Adrenal gland (tissue), 12 donors: Measurements from ENCODE around the gene GSK3B. TPM values are rescaled to one million over a fixed set of nuclear protein-coding genes. Genes with fewer than 3 reads are reported as not detected.

Source experiments
- DNase-seq, 7 donors: peaks; one replicate each; pipeline ENCODE4 v3.0.0-alpha.2; 2019 to 2020
- H3K27ac ChIP-seq, 5 donors: fragments of 200-600 bp; sonication (generic) in 4 of 5; 1 replicate in 3 of 5; 2 replicates in 2 of 5; pipeline versions ENCODE4 v1.5.1 to v1.8.0; 2016 to 2020; ENCODE audit warnings: mild to moderate bottlenecking in 1 of 5
- H3K27me3 ChIP-seq: fragments of 200-600 bp; 2 replicates; pipeline ENCODE4 v1.8.0; 2021
- H3K36me3 ChIP-seq, 2 donors: fragments of 200-600 bp; replicated peaks in 1 of 2; 1 replicate in 1 of 2; 2 replicates in 1 of 2; pipeline versions ENCODE4 v1.5.1 to v1.8.0; 2018 to 2022
- H3K4me1 ChIP-seq, 2 donors: fragments of 200-600 bp; replicated peaks in 1 of 2; 1 replicate in 1 of 2; 2 replicates in 1 of 2; pipeline versions ENCODE4 v1.5.1 to v1.8.0; 2018 to 2021
- H3K4me3 ChIP-seq, 4 donors: fragments of 200-600 bp; sonication (generic) in 3 of 4; one replicate each; pipeline ENCODE4 v1.5.1; 2016 to 2018
- H3K9me3 ChIP-seq, 3 donors: fragments of 200-600 bp; sonication (generic) in 1 of 3; replicated peaks in 1 of 3; 1 replicate in 2 of 3; 2 replicates in 1 of 3; pipeline versions ENCODE4 v1.5.1 to v1.8.0; 2016 to 2021
- CTCF ChIP-seq, 6 experiments: fragments of 450-650 bp in 4 of 6; fragments of 200-600 bp in 2 of 6; sonication (generic) in 1 of 6; IDR thresholded peaks; 1 replicate in 5 of 6; 2 replicates in 1 of 6; pipeline versions ENCODE4 v1.5.1 to v1.8.0; 2016 to 2021; ENCODE audit warnings: antibody characterized with exemption in 6 of 6, mild to moderate bottlenecking in 2 of 6, moderate library complexity in 1 of 6
- POLR2A ChIP-seq, 2 donors: fragments of 450-650 bp; IDR thresholded peaks; one replicate each; pipeline ENCODE4 v1.6.1; 2017; ENCODE audit warnings: antibody characterized with exemption in 2 of 2, mild to moderate bottlenecking in 2 of 2, moderate library complexity in 1 of 2
- WGBS, 4 donors: extraction: QIAGEN DNeasy Blood & Tissue Kit in 2 of 4; methylation state at CpG; one replicate each; pipeline versions ENCODE4 v1.1.5 to v1.1.7; 2013 to 2017; 5-methylcytosine and 5-hydroxymethylcytosine counted together
- intact Hi-C, 2 donors: fragments of 100-400 bp; cut with DNase I; formaldehyde crosslinking; loops; one replicate each; pipeline versions ENCODE4 v1.14.1 to v1.15.0; 2022 to 2023
- polyA plus RNA-seq, 3 donors: library from polyadenylated mRNA; stranded (reverse); fragments of 200-250 nt in 2 of 3; fragments of 350-450 nt in 1 of 3; fragmentation: Illumina TruSeq in 1 of 3; extraction: RNeasy Lipid Tissue Mini Kit (QIAGEN cat#74804) in 1 of 3; gene quantifications; one replicate each; pipeline ENCODE4 v1.2.3, GENCODE V29; 2013 to 2014
- total RNA-seq, 9 donors: library from RNA; depleted of rRNA in 4 of 9; stranded (reverse); fragments of >200 nt in 4 of 9; fragments of 120-200 nt in 1 of 9; fragmentation: NEBNext Ultra II Directional in 1 of 9; extraction: Animal tissue kit (Norgen Biotek cat#: 25700) in 1 of 9; gene quantifications; one replicate each; pipeline versions ENCODE4 v1.1.0 to v1.2.4, GENCODE V29; 2013 to 2023
- donor health status: healthy with polysubstance abuse.
- donor health status: Bipolar disorder and iron deficiency.
- donor health status: DM: yes; HTN: yes; CAD: no.
- donor health status: DM: no; HTN: no; CAD: no.
- donor health status: DM: no; HTN: no; CAD: no.
- donor health status: DM: yes; HTN: yes; CAD: no.

Gene GSK3B
- total and polyA plus RNA-seq, 12 donors, result 10.0 to 63.7 (median 44.8) TPM

DNA sequence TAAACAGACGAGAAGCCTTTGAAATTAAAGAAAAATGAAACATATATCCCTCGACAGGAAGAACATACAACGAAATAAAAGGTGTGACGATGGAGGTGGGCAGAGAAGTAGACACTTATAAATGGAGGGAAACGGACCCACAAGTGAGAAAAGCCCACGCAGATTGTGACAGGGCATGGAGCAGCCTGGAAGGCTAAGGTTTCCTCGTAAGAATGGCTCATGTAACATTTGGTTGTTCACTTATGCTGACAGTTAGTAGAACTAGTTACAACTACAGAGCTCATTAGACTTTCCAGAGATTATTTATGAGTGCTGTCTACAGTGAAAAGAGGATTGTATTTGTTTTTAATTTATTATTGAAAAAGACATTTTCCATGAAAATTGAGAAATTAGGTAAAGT is 229.8 kb downstream of the GSK3B start:
- intact Hi-C loops, result no loop called here
- Histone ChIP-seq H3K4me1 (peaks cover 0 to 6% of the 10 kb centered on the region in 2 donors), H3K9me3 (no peaks in the 10 kb centered on the region), H3K27ac (no peak overlapping the region), H3K27me3 (no peaks in the 10 kb centered on the region), H3K36me3 (peaks cover 0 to 10% of the 10 kb centered on the region in 2 donors), H3K4me3 (no peak overlapping the region)
- 93 to 96% (median 94%) methylated on average over 7 of the region's 7 CpGs for WGBS, 4 donors
- no peak for TF ChIP-seq CTCF (IDR thresholded peaks at IDR 0.05)
- no peak for TF ChIP-seq POLR2A (IDR thresholded peaks at IDR 0.05)
- DNase-seq, result no peak

GRCh38 chr3:119862616-119863015 is 231.6 kb downstream of the GSK3B start:
- no peak overlapping the region for H3K27ac ChIP-seq
- WGBS, 4 donors, result 77 to 93% (median 83%) methylated on average over 2 of the region's 2 CpGs
- H3K4me1 ChIP-seq, result no peaks in the 10 kb centered on the region
- no peak overlapping the region for H3K4me3 ChIP-seq
- intact Hi-C loops, result no loop called here
- no peak for TF ChIP-seq CTCF (IDR thresholded peaks at IDR 0.05)
- TF ChIP-seq POLR2A (IDR thresholded peaks at IDR 0.05), result no peak
- H3K9me3 ChIP-seq, result no peaks in the 10 kb centered on the region
- peaks cover 0 to 10% of the 10 kb centered on the region in 2 donors for H3K36me3 ChIP-seq
- no peak for DNase-seq
- H3K27me3 ChIP-seq, result no peaks in the 10 kb centered on the region

GRCh38 chr3:119861681-119862080 is 232.6 kb downstream of the GSK3B start:
- intact Hi-C loops, result no loop called here
- Histone ChIP-seq H3K4me1 (no peaks in the 10 kb centered on the region), H3K27me3 (no peaks in the 10 kb centered on the region), H3K27ac (no peak overlapping the region), H3K36me3 (peaks cover 0 to 10% of the 10 kb centered on the region in 2 donors), H3K4me3 (no peak overlapping the region), H3K9me3 (no peaks in the 10 kb centered on the region)
- 83 to 98% (median 96%) methylated on average over 2 of the region's 2 CpGs for WGBS, 4 donors
- DNase-seq, result no peak
- TF ChIP-seq POLR2A (IDR thresholded peaks at IDR 0.05), result no peak
- TF ChIP-seq CTCF (IDR thresholded peaks at IDR 0.05), result no peak

DNA sequence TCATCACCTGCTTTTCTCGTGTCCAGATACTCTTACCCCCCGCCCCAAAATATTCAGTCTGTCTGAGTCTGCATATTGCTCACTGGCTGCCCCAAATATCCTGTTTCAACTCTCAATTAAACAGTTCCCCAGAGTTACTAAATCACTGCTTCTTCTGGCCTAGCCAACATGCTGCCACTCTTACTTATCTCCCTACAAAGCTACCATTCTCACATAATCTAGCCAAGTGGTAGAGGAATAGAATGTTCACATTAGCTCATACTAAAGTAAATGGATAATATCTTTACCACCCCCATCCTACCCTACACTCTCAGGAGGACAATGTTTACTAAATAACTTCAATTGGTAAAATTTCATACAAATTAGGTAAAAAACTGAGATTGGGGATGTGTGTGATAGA is 234.5 kb downstream of the GSK3B start:
- no peak overlapping the region for H3K4me3 ChIP-seq
- H3K9me3 ChIP-seq, result no peaks in the 10 kb centered on the region
- no peak overlapping the region for H3K27ac ChIP-seq
- DNase-seq, result no peak
- no peak for TF ChIP-seq CTCF (IDR thresholded peaks at IDR 0.05)
- no peak for TF ChIP-seq POLR2A (IDR thresholded peaks at IDR 0.05)
- intact Hi-C loops, result no loop called here
- 97 to 100% (median 98%) methylated on average over 2 of the region's 2 CpGs for WGBS, 4 donors
- no peaks in the 10 kb centered on the region for H3K4me1 ChIP-seq
- H3K27me3 ChIP-seq, result no peaks in the 10 kb centered on the region
- H3K36me3 ChIP-seq, result peaks cover 0 to 10% of the 10 kb centered on the region in 2 donors
